ENCODE measurements around the gene UBE2J1.
A peak's percentile ranks its signal among the peaks of the same experiment; 100 is the strongest.

The UBE2J1 gene

DNA sequence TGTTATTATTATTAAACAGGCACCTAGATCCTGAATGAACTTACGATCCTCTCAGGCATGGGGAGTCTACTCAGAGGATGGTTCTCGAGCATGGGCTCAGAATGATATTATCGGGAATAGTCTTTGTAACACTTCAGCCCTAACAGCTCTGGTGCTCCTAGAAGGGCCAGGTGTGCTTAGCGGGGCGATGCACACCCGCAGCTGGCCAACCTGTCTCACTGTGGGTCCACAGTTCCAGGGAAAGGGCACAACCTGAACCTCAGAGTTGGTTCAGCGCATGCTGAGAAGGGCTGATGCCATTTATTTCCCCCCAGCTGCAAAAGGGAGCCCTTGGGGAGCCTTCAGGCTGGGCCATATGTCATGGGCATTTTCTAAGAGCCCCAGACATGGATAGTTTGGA lies 33.3 kb upstream of the UBE2J1 start:
- H3K4me1 ChIP-seq (ENCODE audit: low read length): peaks cover 33% of the 10 kb centered on the region
- H3F3A ChIP-seq (ENCODE audit: insufficient read depth, low read length): peaks cover 10% of the 10 kb centered on the region; the same call in 1 of the 2 replicates
- no peaks in the 10 kb centered on the region for H3K9me2 ChIP-seq (replicated peaks; ENCODE audit: insufficient read depth, low read length)
- no peak for DNase-seq
- no peak overlapping the region for H3K4me3 ChIP-seq (ENCODE audit: low read length)
- H3K4me2 ChIP-seq (ENCODE audit: low read depth, low read length): no peak overlapping the region
- no peak overlapping the region for H3K9ac ChIP-seq (ENCODE audit: low read length)
- H2AFZ ChIP-seq (ENCODE audit: low read length): no peak overlapping the region
- no peaks in the 10 kb centered on the region for H3K27me3 ChIP-seq (replicated peaks; ENCODE audit: insufficient read depth, low read length)
- no peaks in the 10 kb centered on the region for H3K9me3 ChIP-seq (replicated peaks; ENCODE audit: insufficient read depth, low read length)
- H4K20me1 ChIP-seq (ENCODE audit: insufficient read depth, low read length): no peaks in the 10 kb centered on the region
- H3K79me2 ChIP-seq (ENCODE audit: low read length): peaks cover 63% of the 10 kb centered on the region
- H3K36me3 ChIP-seq (replicated peaks; ENCODE audit: insufficient read depth, low read length): 0 out of 2 replicates have a peak, but pooled peaks cover 5% of the 10 kb centered on the region
- no peak overlapping the region for H3K27ac ChIP-seq (ENCODE audit: low read length)
- TF ChIP-seq EZH2 (optimal IDR thresholded peaks at IDR 0.05; ENCODE audit: low read depth, low read length): no peak
- TF ChIP-seq, protein P1, sequence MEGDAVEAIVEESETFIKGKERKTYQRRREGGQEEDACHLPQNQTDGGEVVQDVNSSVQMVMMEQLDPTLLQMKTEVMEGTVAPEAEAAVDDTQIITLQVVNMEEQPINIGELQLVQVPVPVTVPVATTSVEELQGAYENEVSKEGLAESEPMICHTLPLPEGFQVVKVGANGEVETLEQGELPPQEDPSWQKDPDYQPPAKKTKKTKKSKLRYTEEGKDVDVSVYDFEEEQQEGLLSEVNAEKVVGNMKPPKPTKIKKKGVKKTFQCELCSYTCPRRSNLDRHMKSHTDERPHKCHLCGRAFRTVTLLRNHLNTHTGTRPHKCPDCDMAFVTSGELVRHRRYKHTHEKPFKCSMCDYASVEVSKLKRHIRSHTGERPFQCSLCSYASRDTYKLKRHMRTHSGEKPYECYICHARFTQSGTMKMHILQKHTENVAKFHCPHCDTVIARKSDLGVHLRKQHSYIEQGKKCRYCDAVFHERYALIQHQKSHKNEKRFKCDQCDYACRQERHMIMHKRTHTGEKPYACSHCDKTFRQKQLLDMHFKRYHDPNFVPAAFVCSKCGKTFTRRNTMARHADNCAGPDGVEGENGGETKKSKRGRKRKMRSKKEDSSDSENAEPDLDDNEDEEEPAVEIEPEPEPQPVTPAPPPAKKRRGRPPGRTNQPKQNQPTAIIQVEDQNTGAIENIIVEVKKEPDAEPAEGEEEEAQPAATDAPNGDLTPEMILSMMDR (IDR thresholded peaks at IDR 0.05; ENCODE audit: low read length): no peak
- TF ChIP-seq EZH2phosphoT487 (IDR thresholded peaks at IDR 0.05; ENCODE audit: low read length): no peak

DNA sequence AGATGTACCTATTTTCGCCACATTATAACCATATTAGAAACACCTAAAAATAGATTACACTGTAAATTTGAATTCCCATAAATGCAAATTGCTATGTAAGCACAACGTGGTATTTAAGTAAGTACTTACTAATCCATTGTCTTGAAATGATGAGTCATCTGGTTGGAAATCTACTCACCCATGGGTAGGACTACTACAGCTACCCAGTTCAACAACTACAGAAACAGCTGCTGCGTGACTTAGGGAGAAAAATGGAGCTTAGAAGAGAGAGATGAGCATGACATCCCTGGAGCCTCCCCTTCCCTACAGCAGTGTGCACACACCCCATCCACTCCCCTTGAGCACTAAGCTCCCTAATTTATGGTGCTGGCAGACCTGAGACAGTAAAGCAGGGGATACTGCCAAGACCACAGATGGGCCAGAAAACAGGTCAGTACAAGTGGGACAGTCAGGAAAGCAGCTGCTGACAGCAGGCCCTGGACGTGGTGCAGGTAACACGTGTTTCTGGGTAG lies 32.7 kb upstream of the UBE2J1 start:
- no peaks in the 10 kb centered on the region for H4K20me1 ChIP-seq (ENCODE audit: insufficient read depth, low read length)
- H3K9me3 ChIP-seq (replicated peaks; ENCODE audit: insufficient read depth, low read length): no peaks in the 10 kb centered on the region
- H3K4me2 ChIP-seq (ENCODE audit: low read depth, low read length): 0 out of 2 replicates have a peak overlapping the region, but pooled peaks have one; percentile 3
- peaks cover 58% of the 10 kb centered on the region for H3K79me2 ChIP-seq (ENCODE audit: low read length)
- TF ChIP-seq EZH2phosphoT487 (IDR thresholded peaks at IDR 0.05; ENCODE audit: low read length) (no peak), EZH2 (optimal IDR thresholded peaks at IDR 0.05; ENCODE audit: low read depth, low read length) (no peak)
- TF ChIP-seq, protein P1 (IDR thresholded peaks at IDR 0.05; ENCODE audit: low read length): no peak
- no peak overlapping the region for H2AFZ ChIP-seq (ENCODE audit: low read length)
- no peak overlapping the region for H3K4me3 ChIP-seq (ENCODE audit: low read length)
- peaks cover 33% of the 10 kb centered on the region for H3K4me1 ChIP-seq (ENCODE audit: low read length)
- DNase-seq: no peak
- H3K9me2 ChIP-seq (replicated peaks; ENCODE audit: insufficient read depth, low read length): no peaks in the 10 kb centered on the region
- peaks cover 10% of the 10 kb centered on the region; the same call in 1 of the 2 replicates for H3F3A ChIP-seq (ENCODE audit: insufficient read depth, low read length)
- H3K27me3 ChIP-seq (replicated peaks; ENCODE audit: insufficient read depth, low read length): no peaks in the 10 kb centered on the region
- H3K9ac ChIP-seq (ENCODE audit: low read length): no peak overlapping the region
- H3K27ac ChIP-seq (ENCODE audit: low read length): no peak overlapping the region
- 0 out of 2 replicates have a peak, but pooled peaks cover 5% of the 10 kb centered on the region for H3K36me3 ChIP-seq (replicated peaks; ENCODE audit: insufficient read depth, low read length)

DNA sequence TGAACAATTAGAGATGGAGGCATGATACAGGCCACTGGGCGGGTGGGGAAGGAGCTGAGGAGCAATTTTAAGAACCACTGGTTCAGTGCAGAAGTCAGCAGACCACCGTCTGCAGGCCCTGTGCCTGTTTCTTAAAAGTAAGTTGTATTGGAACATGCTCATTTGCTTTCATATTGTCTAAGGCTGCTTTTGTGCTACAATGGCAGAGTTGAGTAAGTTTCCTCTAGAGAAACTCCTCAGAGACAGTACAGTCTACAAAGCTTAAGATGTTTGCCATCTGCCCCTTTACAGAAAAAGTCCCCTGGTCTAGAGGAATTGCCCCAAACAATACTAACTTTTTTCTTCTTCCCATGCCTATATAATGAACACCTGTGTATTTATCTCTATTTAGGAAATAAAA lies 28.5 kb upstream of the UBE2J1 start:
- H3K9me2 ChIP-seq (replicated peaks; ENCODE audit: insufficient read depth, low read length): no peaks in the 10 kb centered on the region
- peaks cover 9% of the 10 kb centered on the region for H3F3A ChIP-seq (ENCODE audit: insufficient read depth, low read length)
- H3K36me3 ChIP-seq (replicated peaks; ENCODE audit: insufficient read depth, low read length): 0 out of 2 replicates have a peak, but pooled peaks cover 1% of the 10 kb centered on the region
- H3K9ac ChIP-seq (ENCODE audit: low read length): no peak overlapping the region
- no peak overlapping the region for H3K27ac ChIP-seq (ENCODE audit: low read length)
- no peak for DNase-seq
- H3K27me3 ChIP-seq (replicated peaks; ENCODE audit: insufficient read depth, low read length): no peaks in the 10 kb centered on the region
- no peak overlapping the region for H3K4me2 ChIP-seq (ENCODE audit: low read depth, low read length)
- H2AFZ ChIP-seq (ENCODE audit: low read length): no peak overlapping the region
- H3K9me3 ChIP-seq (replicated peaks; ENCODE audit: insufficient read depth, low read length): no peaks in the 10 kb centered on the region
- no peaks in the 10 kb centered on the region for H4K20me1 ChIP-seq (ENCODE audit: insufficient read depth, low read length)
- no peak overlapping the region for H3K4me3 ChIP-seq (ENCODE audit: low read length)
- H3K4me1 ChIP-seq (ENCODE audit: low read length): peaks cover 19% of the 10 kb centered on the region
- TF ChIP-seq EZH2phosphoT487 (IDR thresholded peaks at IDR 0.05; ENCODE audit: low read length) (no peak), EZH2 (optimal IDR thresholded peaks at IDR 0.05; ENCODE audit: low read depth, low read length) (no peak)
- TF ChIP-seq, protein P1 (IDR thresholded peaks at IDR 0.05; ENCODE audit: low read length): no peak
- H3K79me2 ChIP-seq (ENCODE audit: low read length): peaks cover 24% of the 10 kb centered on the region

All from MM.1S (cell line).